Activated T-cell treated with anti-CD3 and anti-CD28 coated beads for 1 hour (primary cell): ENCODE measurements around the gene ITGAV.

Source experiments
- DNase-seq: peaks from one replicate; pipeline ENCODE4 v3.0.0-alpha.2; 2020; ENCODE audit warnings: low read depth

The ITGAV gene

GRCh38 chr2:186670831-186671230 lies 81.0 kb downstream of the ITGAV start:
- DNase-seq = no peak

- no peak for DNase-seq
Measured at GRCh38 chr2:186675380-186675779, 85.5 kb downstream of the ITGAV start.

GRCh38 chr2:186683341-186683740 lies 93.5 kb downstream of the ITGAV start:
- no peak for DNase-seq

- no peak for DNase-seq
Measured at GRCh38 chr2:186687807-186688211, 98.0 kb downstream of the ITGAV start.

- no peak for DNase-seq
Measured at GRCh38 chr2:186688813-186689212, 99.0 kb downstream of the ITGAV start.

- DNase-seq = no peak
Measured at GRCh38 chr2:186690786-186691185, 100.9 kb downstream of the ITGAV start.

- DNase-seq = no peak
Measured at GRCh38 chr2:186691231-186691630, 101.4 kb downstream of the ITGAV start.

GRCh38 chr2:186691900-186692299 lies 102.0 kb downstream of the ITGAV start:
- no peak for DNase-seq

GRCh38 chr2:186693446-186693832 lies 103.6 kb downstream of the ITGAV start:
- no peak for DNase-seq

- DNase-seq = no peak
Measured at GRCh38 chr2:186695081-186695756, 105.4 kb downstream of the ITGAV start.

- no peak for DNase-seq
Measured at GRCh38 chr2:186696290-186696689, 106.4 kb downstream of the ITGAV start.

GRCh38 chr2:186696804-186697203 lies 106.9 kb downstream of the ITGAV start:
- no peak for DNase-seq

GRCh38 chr2:186697536-186697935 lies 107.7 kb downstream of the ITGAV start:
- DNase-seq = no peak

GRCh38 chr2:186699742-186700141 lies 109.9 kb downstream of the ITGAV start:
- no peak for DNase-seq

GRCh38 chr2:186702006-186702405 lies 112.2 kb downstream of the ITGAV start:
- DNase-seq = no peak

GRCh38 chr2:186702501-186702900 lies 112.6 kb downstream of the ITGAV start:
- DNase-seq = no peak

GRCh38 chr2:186704897-186705296 lies 115.0 kb downstream of the ITGAV start:
- DNase-seq = no peak

GRCh38 chr2:186709529-186710450 lies 119.9 kb downstream of the ITGAV start:
- DNase-seq = no peak

GRCh38 chr2:186713691-186714090 lies 123.8 kb downstream of the ITGAV start:
- DNase-seq = no peak

GRCh38 chr2:186714611-186715010 lies 124.8 kb downstream of the ITGAV start:
- DNase-seq = no peak

GRCh38 chr2:186716004-186716403 lies 126.1 kb downstream of the ITGAV start:
- no peak for DNase-seq

GRCh38 chr2:186716899-186717298 lies 127.0 kb downstream of the ITGAV start:
- no peak for DNase-seq

GRCh38 chr2:186717320-186718007 lies 127.6 kb downstream of the ITGAV start:
- no peak for DNase-seq
